ENCODE results near the gene RAB42.
A peak's percentile ranks its signal among the peaks of the same experiment; 100 is the strongest.

RAB42 gene

DNA sequence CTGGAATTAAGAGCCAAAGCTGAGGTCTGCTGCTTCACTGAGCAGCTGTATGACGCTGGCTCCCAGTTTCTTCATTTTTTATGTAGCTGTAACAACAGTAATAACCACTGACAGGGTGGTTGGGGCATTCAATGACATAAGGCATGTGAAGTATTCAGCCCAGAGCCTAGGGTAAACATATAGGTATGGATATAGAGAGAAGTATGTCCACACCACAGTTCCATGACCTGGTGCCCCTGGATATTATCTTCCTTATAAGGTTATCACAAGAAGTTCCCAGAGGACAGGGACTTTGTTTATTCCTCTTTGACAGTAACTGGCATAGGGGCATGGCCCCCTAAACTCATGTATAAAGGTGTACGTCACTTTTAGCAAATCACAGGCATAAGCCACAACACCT lies 14.7 kb downstream of the RAB42 start:
- TF ChIP-seq EZH2phosphoT487 (IDR thresholded peaks at IDR 0.05; ENCODE audit: low read depth) (no peak), CTCF (IDR thresholded peaks at IDR 0.05; ENCODE audit: low read depth, low read length) (no peak)
- Histone ChIP-seq H3K27ac (ENCODE audit: low read length) (no peak overlapping the region), H3K9ac (ENCODE audit: low read length) (no peak overlapping the region)

GRCh38 chr1:28613175-28613574 lies 21.1 kb downstream of the RAB42 start:
- H3K27ac ChIP-seq (ENCODE audit: low read length), result no peak overlapping the region
- H3K9ac ChIP-seq (ENCODE audit: low read length), result no peak overlapping the region
- H3K36me3 ChIP-seq (replicated peaks; ENCODE audit: low read depth, low read length), result no peaks in the 10 kb centered on the region
- no peak overlapping the region for H3K4me2 ChIP-seq (ENCODE audit: low read length)
- no peaks in the 10 kb centered on the region for H4K20me1 ChIP-seq (ENCODE audit: insufficient read depth, low read length)
- TF ChIP-seq CTCF (IDR thresholded peaks at IDR 0.05; ENCODE audit: low read depth, low read length), result no peak
- TF ChIP-seq EZH2phosphoT487 (IDR thresholded peaks at IDR 0.05; ENCODE audit: low read depth), result no peak
- H3K4me3 ChIP-seq (ENCODE audit: low read length), result no peak overlapping the region
- no peaks in the 10 kb centered on the region for H3K27me3 ChIP-seq (ENCODE audit: low read depth, low read length)
- no peaks in the 10 kb centered on the region for H3K9me3 ChIP-seq (ENCODE audit: insufficient read depth, low read length)
- H2AFZ ChIP-seq (ENCODE audit: low read depth, low read length), result no peak overlapping the region
- no peaks in the 10 kb centered on the region for H3K79me2 ChIP-seq (ENCODE audit: low read length)
- no peaks in the 10 kb centered on the region for H3K4me1 ChIP-seq (ENCODE audit: low read length)

More for the DNA sequence above, 14.7 kb downstream of the RAB42 start:
- H3K4me3 ChIP-seq (ENCODE audit: low read length), result no peak overlapping the region
- no peaks in the 10 kb centered on the region for H3K9me3 ChIP-seq (ENCODE audit: insufficient read depth, low read length)
- H3K79me2 ChIP-seq (ENCODE audit: low read length), result no peaks in the 10 kb centered on the region
- H3K36me3 ChIP-seq (replicated peaks; ENCODE audit: low read depth, low read length), result no peaks in the 10 kb centered on the region
- H4K20me1 ChIP-seq (ENCODE audit: insufficient read depth, low read length), result no peaks in the 10 kb centered on the region
- no peak overlapping the region for H2AFZ ChIP-seq (ENCODE audit: low read depth, low read length)
- H3K27me3 ChIP-seq (ENCODE audit: low read depth, low read length), result no peaks in the 10 kb centered on the region
- peaks cover 8% of the 10 kb centered on the region for H3K4me1 ChIP-seq (ENCODE audit: low read length)
- no peak overlapping the region for H3K4me2 ChIP-seq (ENCODE audit: low read length)

DNA sequence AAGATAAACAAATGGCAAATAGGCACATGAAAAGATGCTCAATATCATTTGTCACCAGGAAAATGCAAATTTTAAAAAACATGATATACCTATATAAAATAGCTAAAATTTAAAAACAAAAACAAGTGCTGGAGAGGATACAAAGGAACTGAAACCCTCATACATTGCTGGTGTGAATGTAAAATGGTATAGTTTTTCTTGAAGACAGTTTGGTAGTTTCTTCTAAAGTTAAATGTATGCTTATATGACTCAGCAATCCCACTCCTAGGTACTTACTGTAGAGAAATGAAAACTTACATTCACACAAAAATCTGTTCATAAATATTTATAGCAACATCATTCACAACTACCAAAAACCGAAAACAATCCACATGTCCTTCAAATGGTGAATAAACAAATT lies 39.6 kb downstream of the RAB42 start:
- Histone ChIP-seq H3K4me1 (ENCODE audit: low read length) (peaks cover 9% of the 10 kb centered on the region), H3K9ac (ENCODE audit: low read length) (no peak overlapping the region), H3K27me3 (ENCODE audit: low read depth, low read length) (no peaks in the 10 kb centered on the region), H2AFZ (ENCODE audit: low read depth, low read length) (no peak overlapping the region), H3K27ac (ENCODE audit: low read length) (peak overlapping the region; percentile 57), H3K79me2 (ENCODE audit: low read length) (no peaks in the 10 kb centered on the region), H3K9me3 (ENCODE audit: insufficient read depth, low read length) (no peaks in the 10 kb centered on the region), H3K36me3 (replicated peaks; ENCODE audit: low read depth, low read length) (no peaks in the 10 kb centered on the region), H4K20me1 (ENCODE audit: insufficient read depth, low read length) (no peaks in the 10 kb centered on the region), H3K4me2 (ENCODE audit: low read length) (no peak overlapping the region), H3K4me3 (ENCODE audit: low read length) (no peak overlapping the region)
- TF ChIP-seq CTCF (IDR thresholded peaks at IDR 0.05; ENCODE audit: low read depth, low read length), result no peak
- no peak for TF ChIP-seq EZH2phosphoT487 (IDR thresholded peaks at IDR 0.05; ENCODE audit: low read depth)

DNA sequence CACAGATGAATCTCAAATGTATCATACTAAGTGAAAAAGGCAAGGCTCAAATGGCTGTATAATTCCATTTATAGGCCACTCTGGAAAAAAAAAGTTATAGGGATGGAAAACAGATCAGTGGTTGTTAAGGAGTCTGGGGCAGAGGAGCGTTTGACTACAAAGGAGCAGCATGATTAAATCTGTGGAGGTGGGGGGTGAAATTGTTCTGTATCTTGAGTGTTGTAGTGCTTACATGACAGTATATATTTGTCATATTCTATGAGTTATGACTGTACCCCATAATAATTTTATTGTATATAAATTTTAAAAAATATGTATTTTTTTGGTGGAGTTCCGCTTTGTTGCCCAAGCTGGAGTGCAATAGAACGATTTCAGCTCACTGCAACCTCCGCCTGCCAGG lies 40.5 kb downstream of the RAB42 start:
- Histone ChIP-seq H3K4me1 (ENCODE audit: low read length) (peaks cover 9% of the 10 kb centered on the region), H3K4me2 (ENCODE audit: low read length) (no peak overlapping the region), H3K9me3 (ENCODE audit: insufficient read depth, low read length) (no peaks in the 10 kb centered on the region), H3K36me3 (replicated peaks; ENCODE audit: low read depth, low read length) (no peaks in the 10 kb centered on the region), H3K9ac (ENCODE audit: low read length) (no peak overlapping the region), H4K20me1 (ENCODE audit: insufficient read depth, low read length) (no peaks in the 10 kb centered on the region), H3K4me3 (ENCODE audit: low read length) (no peak overlapping the region), H3K27ac (ENCODE audit: low read length) (no peak overlapping the region), H3K79me2 (ENCODE audit: low read length) (no peaks in the 10 kb centered on the region), H3K27me3 (ENCODE audit: low read depth, low read length) (no peaks in the 10 kb centered on the region), H2AFZ (ENCODE audit: low read depth, low read length) (no peak overlapping the region)
- TF ChIP-seq EZH2phosphoT487 (IDR thresholded peaks at IDR 0.05; ENCODE audit: low read depth) (no peak), CTCF (IDR thresholded peaks at IDR 0.05; ENCODE audit: low read depth, low read length) (no peak)
